Peyer's patch (tissue), 4 donors: ENCODE results near the gene HSD17B1. TPM values are rescaled to one million over a fixed set of nuclear protein-coding genes. Genes with fewer than 3 reads are reported as not detected.

Source experiments
- DNase-seq, 3 donors: peaks; one replicate each; pipeline ENCODE4 v3.0.0-alpha.2; 2017 to 2019
- H3K27ac ChIP-seq, 4 donors: fragments of 200-600 bp; sonication (generic); one replicate each; pipeline ENCODE4 v1.5.1; 2016 to 2019
- H3K27me3 ChIP-seq, 2 donors: fragments of 200-600 bp; sonication (generic); one replicate each; pipeline ENCODE4 v1.5.1; 2019
- H3K36me3 ChIP-seq, 3 donors: fragments of 200-600 bp; sonication (generic); one replicate each; pipeline ENCODE4 v1.5.1; 2016 to 2019
- H3K4me1 ChIP-seq, 4 donors: fragments of 200-600 bp; sonication (generic); one replicate each; pipeline ENCODE4 v1.5.1; 2016 to 2019
- H3K4me3 ChIP-seq, 4 donors: fragments of 200-600 bp; sonication (generic); 1 replicate in 3 of 4; 2 replicates in 1 of 4; pipeline ENCODE4 v1.5.1; 2016 to 2019; ENCODE audit warnings: mild to moderate bottlenecking in 1 of 4
- H3K9me3 ChIP-seq, 4 donors: fragments of 200-600 bp; sonication (generic); one replicate each; pipeline ENCODE4 v1.5.1; 2016 to 2019; ENCODE audit warnings: mild to moderate bottlenecking in 1 of 4
- POLR2A ChIP-seq, 2 donors: fragments of 450-650 bp; IDR thresholded peaks; one replicate each; pipeline ENCODE4 v1.5.1; 2017; ENCODE audit warnings: antibody characterized with exemption in 2 of 2, mild to moderate bottlenecking in 2 of 2, moderate library complexity in 2 of 2
- total RNA-seq, 4 donors: library from RNA; depleted of rRNA; stranded (reverse); fragments of >200 nt; gene quantifications; one replicate each; pipeline ENCODE4 v1.1.0, GENCODE V29; 2016
- TF ChIP-seq, protein P1 (sequence below), 6 experiments: fragments of 450-650 bp in 4 of 6; fragments of 200-600 bp in 2 of 6; sonication (generic) in 1 of 6; IDR thresholded peaks; one replicate each; pipeline ENCODE4 v1.5.1; 2017 to 2019; ENCODE audit warnings: antibody characterized with exemption in 6 of 6, mild to moderate bottlenecking in 3 of 6, moderate library complexity in 1 of 6

HSD17B1 gene
- total RNA-seq, 4 donors from 2014 or later, result 0.94 to 3.9 (median 1.7) TPM; not detected in 1

DNA sequence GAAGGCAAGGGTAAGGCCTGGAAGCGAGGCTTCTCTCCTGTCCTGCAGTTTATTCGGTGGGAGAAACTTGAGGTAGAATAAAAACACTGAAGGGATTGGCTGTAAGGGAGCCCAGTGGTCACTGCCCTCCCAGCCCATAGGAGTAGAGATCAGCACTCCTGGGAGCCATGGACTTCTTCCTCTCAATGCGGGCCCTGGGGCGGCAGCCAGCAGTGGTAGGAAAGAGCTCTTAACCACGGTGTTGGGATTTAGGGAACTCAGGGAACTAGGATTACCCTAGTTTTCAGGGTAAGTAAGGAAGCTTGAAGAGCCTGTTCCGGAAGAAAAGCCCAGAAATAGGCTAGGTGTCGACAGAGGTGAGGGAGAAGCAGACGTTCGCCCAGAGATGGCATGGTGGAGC lies 40.5 kb upstream of the HSD17B1 start:
- H3K27ac ChIP-seq, result peak overlapping the region; percentile 11 to 38 (median 31)
- H3K4me3 ChIP-seq, result no peak overlapping the region
- H3K27me3 ChIP-seq, result no peaks in the 10 kb centered on the region
- H3K36me3 ChIP-seq, result peaks cover 0 to 57% (median 0%) of the 10 kb centered on the region in 3 donors
- H3K4me1 ChIP-seq, result peaks cover 0 to 15% (median 0%) of the 10 kb centered on the region in 4 donors
- DNase-seq, result no peak
- no peak for TF ChIP-seq POLR2A (IDR thresholded peaks at IDR 0.05)
- TF ChIP-seq, protein P1, sequence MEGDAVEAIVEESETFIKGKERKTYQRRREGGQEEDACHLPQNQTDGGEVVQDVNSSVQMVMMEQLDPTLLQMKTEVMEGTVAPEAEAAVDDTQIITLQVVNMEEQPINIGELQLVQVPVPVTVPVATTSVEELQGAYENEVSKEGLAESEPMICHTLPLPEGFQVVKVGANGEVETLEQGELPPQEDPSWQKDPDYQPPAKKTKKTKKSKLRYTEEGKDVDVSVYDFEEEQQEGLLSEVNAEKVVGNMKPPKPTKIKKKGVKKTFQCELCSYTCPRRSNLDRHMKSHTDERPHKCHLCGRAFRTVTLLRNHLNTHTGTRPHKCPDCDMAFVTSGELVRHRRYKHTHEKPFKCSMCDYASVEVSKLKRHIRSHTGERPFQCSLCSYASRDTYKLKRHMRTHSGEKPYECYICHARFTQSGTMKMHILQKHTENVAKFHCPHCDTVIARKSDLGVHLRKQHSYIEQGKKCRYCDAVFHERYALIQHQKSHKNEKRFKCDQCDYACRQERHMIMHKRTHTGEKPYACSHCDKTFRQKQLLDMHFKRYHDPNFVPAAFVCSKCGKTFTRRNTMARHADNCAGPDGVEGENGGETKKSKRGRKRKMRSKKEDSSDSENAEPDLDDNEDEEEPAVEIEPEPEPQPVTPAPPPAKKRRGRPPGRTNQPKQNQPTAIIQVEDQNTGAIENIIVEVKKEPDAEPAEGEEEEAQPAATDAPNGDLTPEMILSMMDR (IDR thresholded peaks at IDR 0.05), result no peak
- no peaks in the 10 kb centered on the region for H3K9me3 ChIP-seq

DNA sequence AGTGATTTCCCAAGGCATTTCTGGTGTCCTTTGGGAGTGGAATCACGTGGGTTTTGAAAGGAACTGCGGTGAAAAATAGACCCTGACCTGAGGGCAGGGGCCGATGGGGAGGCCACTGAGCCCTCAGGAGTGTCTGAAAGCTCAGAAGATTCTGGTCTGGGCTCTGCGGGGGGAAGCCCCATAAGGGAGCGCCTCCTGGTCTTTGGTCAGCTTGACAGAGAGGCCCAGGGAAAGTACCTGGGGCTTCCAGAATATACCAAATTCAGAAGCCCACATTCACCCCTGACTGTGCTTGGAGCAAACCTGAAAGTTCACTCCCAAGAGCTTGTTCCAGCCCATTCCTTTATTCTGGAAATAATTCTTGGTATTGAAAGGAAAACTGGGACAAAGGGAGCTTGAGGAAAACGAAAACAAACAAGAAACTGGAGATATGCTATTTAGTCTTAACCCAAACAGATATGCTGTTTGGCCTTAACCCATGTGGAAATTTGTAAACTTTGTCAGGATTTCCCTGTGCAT lies 39.9 kb upstream of the HSD17B1 start:
- H3K4me1 ChIP-seq, result peaks cover 0 to 20% (median under 1%) of the 10 kb centered on the region in 4 donors
- H3K4me3 ChIP-seq, result no peak overlapping the region
- H3K9me3 ChIP-seq, result no peaks in the 10 kb centered on the region
- H3K27me3 ChIP-seq, result no peaks in the 10 kb centered on the region
- TF ChIP-seq, protein P1 (IDR thresholded peaks at IDR 0.05), result no peak
- TF ChIP-seq POLR2A (IDR thresholded peaks at IDR 0.05), result no peak
- no peak for DNase-seq
- H3K36me3 ChIP-seq, result peaks cover 0 to 52% (median 0%) of the 10 kb centered on the region in 3 donors
- H3K27ac ChIP-seq, result peak overlapping the region; percentile 11 to 38 (median 31)

DNA sequence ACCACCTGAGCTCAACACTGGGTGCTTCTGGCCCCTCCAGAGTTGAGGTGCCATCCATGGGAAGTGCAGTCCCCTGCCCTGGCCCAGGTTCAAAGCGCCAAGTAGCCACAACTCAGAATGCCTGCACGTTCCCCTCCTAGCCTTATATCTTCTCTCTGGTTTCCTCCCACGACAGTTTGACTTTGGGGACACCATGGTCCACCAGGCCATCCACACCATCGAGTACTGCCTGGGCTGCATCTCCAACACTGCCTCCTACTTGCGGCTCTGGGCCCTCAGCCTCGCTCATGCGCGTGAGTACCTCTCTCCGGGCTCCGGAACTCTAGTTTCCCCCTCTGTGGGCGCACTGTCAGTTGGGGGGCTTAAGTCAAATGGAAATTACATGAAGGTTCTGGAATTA lies 39.0 kb upstream of the HSD17B1 start:
- DNase-seq, result no peak
- Histone ChIP-seq H3K36me3 (peaks cover 0 to 43% (median 0%) of the 10 kb centered on the region in 3 donors), H3K27ac (peak overlapping the region in 3 of 4 donors; percentile 37 to 51 (median 38)), H3K4me1 (peaks cover 0 to 29% (median 3%) of the 10 kb centered on the region in 4 donors), H3K9me3 (no peaks in the 10 kb centered on the region), H3K27me3 (no peaks in the 10 kb centered on the region), H3K4me3 (no peak overlapping the region)
- no peak for TF ChIP-seq POLR2A (IDR thresholded peaks at IDR 0.05)
- TF ChIP-seq, protein P1 (IDR thresholded peaks at IDR 0.05), result no peak

DNA sequence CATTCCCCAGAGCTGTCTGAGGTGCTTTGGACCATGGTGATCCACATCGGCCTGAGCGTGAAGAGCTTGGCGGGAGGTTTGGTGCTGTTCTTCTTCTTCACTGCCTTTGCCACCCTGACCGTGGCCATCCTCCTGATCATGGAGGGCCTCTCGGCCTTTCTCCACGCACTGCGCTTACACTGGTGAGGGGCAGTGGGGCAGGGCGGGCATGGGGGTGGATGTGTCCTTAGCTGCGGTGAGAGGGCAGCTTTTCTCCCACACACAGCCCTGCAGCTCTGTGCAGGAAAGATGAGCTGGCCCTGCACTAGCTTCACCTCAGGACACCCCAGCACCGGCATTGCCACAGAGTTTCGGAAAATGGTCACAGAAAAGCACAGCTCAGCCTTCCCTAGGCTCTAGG lies 38.4 kb upstream of the HSD17B1 start:
- DNase-seq, result no peak
- TF ChIP-seq POLR2A (IDR thresholded peaks at IDR 0.05), result no peak
- TF ChIP-seq, protein P1 (IDR thresholded peaks at IDR 0.05), result no peak
- Histone ChIP-seq H3K36me3 (peaks cover 0 to 37% (median 0%) of the 10 kb centered on the region in 3 donors), H3K27ac (peak overlapping the region in 1 of 4 donors; percentile 51), H3K27me3 (no peaks in the 10 kb centered on the region), H3K4me3 (no peak overlapping the region), H3K4me1 (peaks cover 0 to 31% (median 5%) of the 10 kb centered on the region in 4 donors), H3K9me3 (no peaks in the 10 kb centered on the region)

DNA sequence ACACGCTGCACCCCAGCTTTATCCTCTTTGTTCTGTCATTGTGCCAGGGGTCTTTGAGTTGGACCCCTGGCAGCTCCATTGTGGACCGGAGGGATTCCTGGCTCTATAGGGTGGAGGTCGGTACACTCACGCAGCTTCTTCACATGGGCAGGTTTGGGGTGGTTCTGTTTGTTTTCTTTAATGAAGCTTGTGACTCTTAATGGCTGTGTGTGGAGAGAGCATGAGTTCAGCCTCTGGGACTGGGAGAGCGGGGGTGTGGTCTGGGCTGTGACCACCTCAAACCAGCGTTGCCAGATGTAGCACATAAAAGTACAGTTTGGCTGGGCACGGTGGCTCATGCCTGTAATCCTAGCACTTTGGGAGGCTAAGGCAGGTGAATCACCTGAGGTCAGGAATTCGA lies 37.9 kb upstream of the HSD17B1 start:
- peaks cover 0 to 31% (median 0%) of the 10 kb centered on the region in 3 donors for H3K36me3 ChIP-seq
- no peak overlapping the region for H3K4me3 ChIP-seq
- no peaks in the 10 kb centered on the region for H3K27me3 ChIP-seq
- no peaks in the 10 kb centered on the region for H3K9me3 ChIP-seq
- no peak for DNase-seq
- peaks cover 0 to 31% (median 10%) of the 10 kb centered on the region in 4 donors for H3K4me1 ChIP-seq
- TF ChIP-seq POLR2A (IDR thresholded peaks at IDR 0.05), result no peak
- TF ChIP-seq, protein P1 (IDR thresholded peaks at IDR 0.05), result no peak
- no peak overlapping the region for H3K27ac ChIP-seq
